GM21381 (cell line): ENCODE data around the gene GLG1.
"Not testable (repeated sequence)": the region's sequence is repeated elsewhere in the genome, so short reads cannot be mapped to it uniquely, and the experiment has no call there.

Experiments
- ATAC-seq: cut with Tn5 transposase; IDR thresholded peaks from one replicate; pipeline ENCODE4 v1.9.1; 2021; ENCODE audit warnings: mild to moderate bottlenecking, moderate library complexity; ENCODE audit not compliant: unreplicated experiment

GLG1 gene

DNA sequence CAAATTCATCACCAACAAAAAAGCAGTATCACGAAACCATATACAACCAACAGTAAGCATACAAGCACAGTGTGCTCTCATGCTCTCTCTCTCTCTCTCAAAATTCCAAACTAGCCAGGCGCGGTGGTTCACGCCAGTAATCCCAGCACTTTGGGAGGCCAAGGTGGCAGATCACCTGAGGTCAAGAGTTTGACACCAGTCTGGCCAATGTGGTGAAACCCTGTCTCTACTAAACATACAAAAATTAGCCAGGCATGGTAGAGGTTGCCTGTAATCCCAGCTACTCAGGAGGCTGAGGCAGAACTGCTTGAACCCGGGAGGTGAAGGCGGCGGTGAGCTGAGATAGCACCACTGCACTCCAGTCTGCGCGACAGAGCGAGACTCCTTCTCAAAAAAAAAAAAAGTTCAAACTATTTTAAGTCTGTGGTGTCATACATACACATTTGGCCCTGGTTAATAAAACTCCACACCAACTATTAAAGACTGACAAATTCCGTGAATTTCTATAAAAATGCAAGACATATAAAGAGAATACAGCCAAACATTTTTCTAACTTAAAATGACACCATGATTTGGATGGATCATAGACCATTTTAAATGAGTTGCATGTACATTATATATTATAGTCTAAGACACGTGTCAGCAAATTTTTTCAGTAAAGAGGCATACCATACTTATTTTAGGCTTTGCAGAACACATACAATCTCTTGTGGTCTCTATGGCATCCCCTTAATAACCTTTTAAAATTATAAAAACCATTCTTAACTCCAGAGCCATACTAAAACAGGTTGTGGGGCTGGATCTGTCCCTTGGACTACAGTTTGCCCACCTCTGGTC is 30.9 kb downstream of the GLG1 start:
- no peak for ATAC-seq

- no peak for ATAC-seq
Observed at GRCh38 chr16:74575175-74575806, 31.6 kb downstream of the GLG1 start.

GRCh38 chr16:74574146-74574545 is 32.8 kb downstream of the GLG1 start:
- no peak for ATAC-seq

GRCh38 chr16:74573622-74574021 is 33.3 kb downstream of the GLG1 start:
- ATAC-seq, result no peak

DNA sequence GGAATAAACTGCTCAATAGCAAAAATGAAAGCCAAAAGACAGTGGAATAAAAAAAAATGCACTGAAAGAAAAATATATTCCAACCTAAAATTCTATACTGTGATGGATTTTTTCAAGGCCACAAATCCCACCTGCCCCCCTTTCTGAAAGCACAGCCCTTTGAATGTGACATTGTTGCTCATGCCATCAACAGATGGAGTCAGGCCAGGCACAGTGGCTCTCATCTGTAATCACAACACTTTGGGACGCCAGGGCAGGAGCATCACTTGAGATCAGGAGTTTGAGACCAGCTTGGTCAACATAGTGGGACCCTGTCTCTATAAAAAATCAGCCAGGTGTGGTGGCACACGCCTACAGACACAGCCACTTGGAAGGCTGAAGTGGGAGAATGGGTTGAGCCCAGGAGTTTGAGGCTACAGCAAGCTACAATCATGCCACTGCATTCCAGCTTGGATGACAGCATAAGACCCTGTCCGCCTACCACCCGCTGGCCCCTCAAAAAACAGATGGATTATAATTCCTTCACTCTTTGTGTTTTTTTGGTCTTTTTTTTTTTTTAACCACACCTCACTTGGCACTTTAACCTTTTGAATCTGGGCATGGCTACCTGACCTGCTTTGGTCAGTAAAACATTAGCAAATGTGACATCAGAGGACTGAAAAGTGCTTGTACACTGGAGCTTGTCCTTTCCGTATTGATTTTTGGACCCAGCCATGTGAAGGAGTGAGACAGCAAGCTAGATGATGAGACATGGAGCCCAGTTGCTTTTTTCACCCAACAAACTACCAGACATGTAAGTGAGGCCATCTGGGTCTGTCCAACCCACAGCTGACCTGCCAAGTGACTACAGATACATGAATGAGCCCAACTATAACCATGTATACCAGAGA is 36.3 kb downstream of the GLG1 start:
- ATAC-seq, result no peak

DNA sequence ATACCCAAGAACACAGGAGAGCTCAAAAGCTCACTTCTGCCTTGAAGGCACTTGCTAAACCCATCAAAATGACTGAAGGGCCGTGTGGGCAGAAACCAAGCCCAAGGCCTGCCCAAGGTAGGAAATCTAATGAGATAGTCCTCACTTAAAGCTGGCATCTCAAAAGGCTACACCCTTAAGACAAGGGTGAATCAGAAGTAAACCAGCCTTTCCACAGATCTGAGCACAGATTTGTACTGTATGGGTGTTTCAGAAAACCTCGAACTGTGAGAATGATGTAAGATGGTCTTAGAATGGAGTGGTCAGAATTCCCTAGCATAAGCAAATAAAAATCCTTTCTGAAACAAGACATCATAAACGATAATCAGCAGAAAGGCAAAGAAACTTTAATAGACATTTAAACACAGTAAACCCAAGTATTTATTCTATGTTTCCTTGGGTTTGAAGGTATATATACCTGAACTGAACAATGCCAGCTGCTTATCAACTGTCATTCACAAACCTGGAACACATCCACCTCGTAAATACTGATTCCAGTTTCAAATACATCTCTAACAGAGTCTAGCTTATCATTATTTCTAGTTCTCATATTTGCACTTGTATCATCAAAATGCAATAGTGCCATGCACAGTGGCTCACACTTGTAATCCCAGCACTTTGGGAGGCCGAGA is 37.8 kb downstream of the GLG1 start:
- no peak for ATAC-seq

DNA sequence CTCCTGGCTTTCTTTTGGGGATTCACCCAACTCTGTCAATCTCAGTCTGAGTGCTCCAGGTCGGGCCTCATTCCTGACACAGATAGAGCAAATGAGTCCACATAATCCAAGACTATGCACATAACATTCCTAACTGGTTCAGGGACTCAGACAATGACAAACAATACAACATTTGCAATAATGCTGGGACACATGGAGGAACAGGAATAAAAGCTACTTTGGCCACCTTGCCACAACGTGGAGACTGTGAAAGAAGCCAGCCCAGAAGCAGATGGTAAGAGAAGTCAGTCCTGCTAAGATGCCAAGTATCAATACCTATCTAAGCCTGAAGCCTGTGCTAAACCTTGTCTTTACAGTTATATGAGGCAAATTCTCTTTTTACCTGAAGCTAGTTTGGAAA is 39.0 kb downstream of the GLG1 start:
- no peak for ATAC-seq

DNA sequence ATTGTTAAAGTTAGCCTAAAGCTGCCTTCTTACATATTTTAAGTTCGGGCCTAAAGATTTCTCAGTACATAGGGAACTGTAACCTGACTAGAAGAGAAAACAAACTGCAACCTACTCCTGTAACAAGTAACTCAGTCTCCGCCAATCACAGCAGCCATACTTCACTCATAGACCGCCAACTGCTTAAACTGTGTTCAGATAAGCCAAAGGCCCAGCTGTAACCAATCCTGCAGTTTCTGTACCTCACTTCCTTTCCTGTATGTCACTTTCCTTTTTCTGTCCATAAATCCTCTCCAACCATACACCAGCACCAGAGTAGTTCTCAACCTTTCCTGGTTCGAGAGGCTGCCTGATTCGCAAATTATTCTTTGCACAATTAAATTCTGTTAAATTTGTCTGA is 41.5 kb downstream of the GLG1 start:
- no peak for ATAC-seq

- ATAC-seq, result no peak
Observed at GRCh38 chr16:74564451-74564984, 42.4 kb downstream of the GLG1 start.

DNA sequence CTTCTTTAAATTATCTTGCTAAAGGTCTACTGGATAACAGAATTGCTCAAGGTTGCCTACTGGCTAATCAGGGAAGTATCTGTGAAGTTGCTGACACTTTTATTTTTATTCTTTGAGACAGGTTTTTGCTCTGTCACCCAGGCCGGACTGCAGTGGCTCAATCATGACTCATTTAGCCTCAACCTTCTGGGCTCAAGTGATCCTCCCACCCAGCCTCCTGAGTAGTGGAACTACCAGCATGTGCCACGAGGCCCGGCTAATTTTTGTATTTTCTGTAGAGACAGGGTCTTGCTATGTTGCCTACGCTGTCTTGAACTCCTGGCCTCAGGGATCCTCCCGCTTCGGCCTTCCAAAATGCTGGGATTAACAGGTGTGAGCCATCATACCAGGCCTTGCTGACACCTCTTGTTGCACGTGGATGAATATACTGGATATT is 43.1 kb downstream of the GLG1 start:
- ATAC-seq, result no peak

DNA sequence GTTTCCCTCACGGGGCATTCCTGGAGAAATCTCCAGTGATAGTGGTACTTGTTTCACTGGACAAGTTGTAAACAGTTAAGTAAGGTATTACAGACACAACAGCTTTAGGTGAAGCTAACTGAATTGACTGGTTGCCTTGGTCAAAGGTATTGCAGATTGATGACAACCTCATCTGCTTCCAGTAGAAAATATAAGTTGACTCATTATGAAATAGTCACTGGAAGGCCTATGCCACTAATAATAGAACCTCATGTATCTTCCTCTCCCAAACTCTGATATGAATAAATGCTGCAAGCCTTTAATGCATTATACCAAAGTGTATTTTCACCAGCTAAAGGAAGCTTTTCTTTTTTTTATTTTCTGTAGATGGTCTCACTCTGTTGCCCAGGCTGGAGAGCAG is 44.8 kb downstream of the GLG1 start:
- no peak for ATAC-seq

DNA sequence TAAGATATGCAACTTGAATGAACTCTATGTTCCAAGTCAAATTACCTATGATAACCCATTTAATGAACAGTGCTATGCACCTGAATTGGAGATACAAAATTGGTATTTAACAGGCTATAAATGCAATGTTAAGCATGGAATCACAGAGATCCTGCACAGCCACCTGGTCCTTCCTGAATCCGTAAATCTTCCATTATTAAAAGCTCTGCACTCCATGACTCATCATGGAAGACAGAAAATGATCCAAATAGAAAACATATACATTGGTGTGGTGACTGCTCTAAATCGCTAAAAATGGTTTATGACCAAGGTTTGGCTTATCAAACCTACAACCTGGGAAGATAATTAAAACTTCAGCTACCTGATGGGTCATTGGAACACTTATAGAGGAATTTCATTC is 45.3 kb downstream of the GLG1 start:
- no peak for ATAC-seq

GRCh38 chr16:74560912-74561311 is 46.0 kb downstream of the GLG1 start:
- no peak for ATAC-seq

DNA sequence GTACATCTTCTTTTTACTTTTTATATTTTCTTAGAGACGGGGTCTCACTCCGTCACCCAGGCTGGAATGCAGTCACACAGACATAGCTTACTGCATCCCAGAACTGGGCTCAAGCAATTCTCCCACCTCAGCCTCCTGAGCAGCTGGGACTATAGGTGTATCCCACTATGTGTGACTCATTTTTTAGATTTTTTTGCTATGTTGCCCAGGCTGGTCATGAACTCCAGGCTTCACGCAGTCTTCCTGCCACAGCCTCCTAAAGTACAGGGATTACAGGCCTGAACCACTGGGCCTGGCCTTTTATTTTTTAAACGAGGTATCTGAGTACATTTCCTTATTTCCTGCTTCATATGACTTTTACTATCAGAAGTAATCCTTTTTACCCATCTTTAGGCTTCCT is 48.0 kb downstream of the GLG1 start:
- ATAC-seq, result no peak

- no peak for ATAC-seq
Observed at GRCh38 chr16:74557275-74557674, 49.6 kb downstream of the GLG1 start.

DNA sequence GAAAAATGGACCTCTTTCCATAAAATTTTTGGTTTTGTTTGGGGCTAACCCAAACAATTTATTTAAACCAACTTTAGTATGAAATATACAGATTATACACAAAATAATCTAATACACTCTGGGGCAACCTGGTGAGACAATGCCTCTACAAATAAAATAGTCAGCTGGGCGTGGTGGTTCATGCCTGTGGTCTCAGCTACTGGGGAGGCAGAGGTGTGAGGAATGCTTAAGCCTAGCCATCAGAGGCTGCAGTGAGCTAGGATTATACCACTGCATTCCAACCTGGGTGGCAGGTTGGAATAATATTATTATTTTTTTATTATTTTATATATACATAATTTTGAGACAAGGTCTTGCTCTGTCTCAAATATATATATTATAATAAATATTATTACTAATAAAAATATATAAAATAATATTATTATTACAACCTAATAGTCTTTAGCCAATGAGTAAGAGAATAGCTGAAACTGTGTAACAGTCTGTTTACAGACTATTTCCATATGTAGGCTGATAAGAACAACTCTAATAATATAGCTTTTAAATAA is 50.5 kb downstream of the GLG1 start:
- no peak for ATAC-seq

DNA sequence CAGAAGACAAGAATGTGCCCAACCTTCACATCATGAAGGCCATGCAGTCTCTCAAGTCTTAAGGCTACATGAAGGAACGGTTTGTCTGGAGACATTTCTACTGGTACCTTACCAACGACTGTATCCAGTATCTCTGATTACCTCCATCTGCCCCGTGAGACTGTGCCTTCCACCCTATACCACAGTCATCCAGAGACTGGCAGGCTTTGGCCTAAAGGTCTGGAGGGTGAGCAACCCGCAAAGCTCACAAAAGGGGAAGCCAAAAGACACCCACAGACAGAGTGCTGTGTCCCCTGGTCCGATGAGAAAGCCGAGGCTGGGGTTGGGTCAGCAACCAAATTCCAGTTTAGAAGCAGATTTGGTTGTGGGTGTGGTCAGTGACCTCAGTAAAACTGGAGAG is 54.6 kb downstream of the GLG1 start:
- ATAC-seq, result not testable (repeated sequence)

GRCh38 chr16:74550227-74551019 is 56.5 kb downstream of the GLG1 start:
- ATAC-seq, result not testable (repeated sequence)

DNA sequence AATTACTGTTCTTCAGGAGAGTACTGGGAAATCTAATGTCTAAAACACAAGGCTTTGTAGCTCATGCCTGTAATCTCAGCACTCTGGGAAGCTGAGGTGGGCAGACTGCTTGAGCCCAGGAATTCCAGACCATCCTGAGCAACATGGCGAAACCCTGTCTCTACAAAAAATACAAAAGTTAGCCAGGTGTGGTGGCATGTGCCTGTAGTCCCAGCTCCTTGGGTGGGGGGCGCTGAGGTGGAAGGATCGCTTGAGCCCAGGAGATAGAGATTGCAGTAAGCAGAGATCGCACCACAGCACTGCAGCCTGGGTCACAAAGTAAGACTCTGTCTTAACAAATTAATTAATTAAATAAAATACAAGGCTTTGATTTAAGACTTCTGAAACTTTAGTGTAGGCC is 60.8 kb downstream of the GLG1 start:
- not testable (repeated sequence) for ATAC-seq
